Astrocyte (in vitro differentiated cells and primary cell): Measurements from ENCODE around the gene HCRTR2. TPM values are rescaled to one million over a fixed set of nuclear protein-coding genes. Genes with fewer than 3 reads are reported as not detected.
"Not testable (repeated sequence)": the region's sequence is repeated elsewhere in the genome, so short reads cannot be mapped to it uniquely, and the experiment has no call there.

ENCODE experiments used
- DNase-seq: peaks from one replicate; pipeline ENCODE4 v3.0.0-alpha.2; 2010; ENCODE audit warnings: low read depth
- FAIRE-seq: peaks from 2 replicates; lab custom pipeline; 2011; peaks lifted over from hg19 to GRCh38; lab: Jason Lieb, UNC
- H2AFZ ChIP-seq: 2 replicates; pipeline ENCODE4 v1.6.0; 2012; ENCODE audit warnings: low read depth, low read length, inconsistent platforms
- H3K27ac ChIP-seq: 2 replicates; pipeline ENCODE4 v1.5.1; 2011; ENCODE audit warnings: low read depth, low read length, inconsistent platforms
- H3K27me3 ChIP-seq: 2 replicates; pipeline ENCODE4 v1.6.0; 2011; ENCODE audit warnings: low read length, inconsistent platforms; ENCODE audit not compliant: insufficient read depth
- H3K36me3 ChIP-seq: 2 replicates; pipeline ENCODE4 v1.5.1; 2011; ENCODE audit warnings: low read length, inconsistent platforms; ENCODE audit not compliant: insufficient read depth
- H3K4me1 ChIP-seq: 2 replicates; pipeline ENCODE4 v1.5.1; 2011; ENCODE audit warnings: low read length, inconsistent platforms; ENCODE audit not compliant: insufficient read depth
- H3K4me2 ChIP-seq: 2 replicates; pipeline ENCODE4 v1.6.0; 2012; ENCODE audit warnings: low read length, inconsistent platforms
- H3K4me3 ChIP-seq: 2 replicates; pipeline ENCODE4 v1.5.1; 2011; ENCODE audit warnings: low read depth, mild to moderate bottlenecking, low read length, inconsistent platforms; ENCODE audit not compliant: insufficient read depth
- H3K79me2 ChIP-seq: 2 replicates; pipeline ENCODE4 v1.6.0; 2012; ENCODE audit warnings: mild to moderate bottlenecking, low read length, inconsistent platforms; ENCODE audit not compliant: insufficient read depth
- H3K9ac ChIP-seq: 2 replicates; pipeline ENCODE4 v1.6.0; 2012; ENCODE audit warnings: mild to moderate bottlenecking, low read length, inconsistent platforms
- H3K9me3 ChIP-seq: 2 replicates; pipeline ENCODE4 v1.5.1; 2012; ENCODE audit warnings: low read depth, mild to moderate bottlenecking, low read length, inconsistent platforms; ENCODE audit not compliant: insufficient read depth
- H4K20me1 ChIP-seq: 2 replicates; pipeline ENCODE4 v1.6.0; 2012; ENCODE audit warnings: low read length, inconsistent platforms; ENCODE audit not compliant: insufficient read depth
- H3K27ac Mint-ChIP-seq: one replicate; pipeline ENCODE4 v1.8.0; 2021; ENCODE audit warnings: mild to moderate bottlenecking, mixed read lengths; ENCODE audit not compliant: unreplicated experiment
- H3K27me3 Mint-ChIP-seq: one replicate; pipeline ENCODE4 v1.8.0; 2021; ENCODE audit warnings: low read depth, mixed read lengths; ENCODE audit not compliant: unreplicated experiment
- H3K36me3 Mint-ChIP-seq: one replicate; pipeline ENCODE4 v1.8.0; 2021; ENCODE audit warnings: low read depth, mixed read lengths; ENCODE audit not compliant: unreplicated experiment
- H3K4me1 Mint-ChIP-seq: one replicate; pipeline ENCODE4 v1.8.0; 2021; ENCODE audit warnings: low read depth, mixed read lengths; ENCODE audit not compliant: unreplicated experiment
- H3K4me3 Mint-ChIP-seq: one replicate; pipeline ENCODE4 v1.8.0; 2021; ENCODE audit warnings: mild to moderate bottlenecking, moderate library complexity, mixed read lengths; ENCODE audit not compliant: unreplicated experiment
- H3K9me3 Mint-ChIP-seq: one replicate; pipeline ENCODE4 v1.8.0; 2021; ENCODE audit warnings: mild to moderate bottlenecking, mixed read lengths; ENCODE audit not compliant: unreplicated experiment
- CTCF ChIP-seq: IDR thresholded peaks from 2 replicates; pipeline ENCODE4 v1.5.1; 2011; ENCODE audit warnings: low read depth, mild to moderate bottlenecking, inconsistent platforms, low read length, moderate library complexity; ENCODE audit not compliant: insufficient read depth
- EZH2 ChIP-seq: IDR thresholded peaks from 2 replicates; pipeline ENCODE4 v1.6.1; 2012; ENCODE audit warnings: mild to moderate bottlenecking, low read length, inconsistent platforms; ENCODE audit not compliant: insufficient read depth
- total RNA-seq: library from RNA; stranded (reverse); gene quantifications from 2 replicates; pipeline ENCODE4 v1.2.1, GENCODE V29; 2021

The HCRTR2 gene
- total RNA-seq, 1 donor from 2014 or later: 0.23 TPM

- Histone ChIP-seq H3K9me3 (no peaks in the 10 kb centered on the region), H4K20me1 (no peaks in the 10 kb centered on the region), H3K9ac (no peak overlapping the region), H3K4me2 (no peak overlapping the region), H3K36me3 (no peaks in the 10 kb centered on the region), H3K79me2 (no peaks in the 10 kb centered on the region), H3K27ac (no peak overlapping the region), H2AFZ (no peak overlapping the region), H3K4me3 (no peak overlapping the region), H3K27me3 (no peaks in the 10 kb centered on the region), H3K4me1 (no peaks in the 10 kb centered on the region)
- H3K4me1 Mint-ChIP-seq: no peaks in the 10 kb centered on the region
- no peaks in the 10 kb centered on the region for H3K36me3 Mint-ChIP-seq
- DNase-seq: no peak
- no peak overlapping the region for H3K4me3 Mint-ChIP-seq
- H3K27me3 Mint-ChIP-seq: no peaks in the 10 kb centered on the region
- no peak overlapping the region for H3K27ac Mint-ChIP-seq
- FAIRE-seq: no peak
- TF ChIP-seq EZH2: no peak
- no peak for TF ChIP-seq CTCF
- H3K9me3 Mint-ChIP-seq: no peaks in the 10 kb centered on the region
These were observed 32.7 kb upstream of the HCRTR2 start for GRCh38 chr6:55141611-55142010.

GRCh38 chr6:55142610-55143009 is 31.7 kb upstream of the HCRTR2 start:
- H4K20me1 ChIP-seq: no peaks in the 10 kb centered on the region
- no peaks in the 10 kb centered on the region for H3K9me3 ChIP-seq
- Mint-ChIP-seq H3K9me3 (no peaks in the 10 kb centered on the region), H3K4me3 (no peak overlapping the region), H3K36me3 (no peaks in the 10 kb centered on the region), H3K27me3 (no peaks in the 10 kb centered on the region), H3K4me1 (no peaks in the 10 kb centered on the region), H3K27ac (no peak overlapping the region)
- DNase-seq: no peak
- no peak for FAIRE-seq
- H3K79me2 ChIP-seq: no peaks in the 10 kb centered on the region
- no peak overlapping the region for H3K27ac ChIP-seq
- H3K36me3 ChIP-seq: no peaks in the 10 kb centered on the region
- H3K4me3 ChIP-seq: no peak overlapping the region
- no peak overlapping the region for H3K9ac ChIP-seq
- H2AFZ ChIP-seq: no peak overlapping the region
- H3K4me1 ChIP-seq: no peaks in the 10 kb centered on the region
- TF ChIP-seq CTCF (no peak), EZH2 (no peak)
- no peak overlapping the region for H3K4me2 ChIP-seq
- no peaks in the 10 kb centered on the region for H3K27me3 ChIP-seq

GRCh38 chr6:55153284-55153683 is 21.0 kb upstream of the HCRTR2 start:
- H4K20me1 ChIP-seq: no peaks in the 10 kb centered on the region
- no peaks in the 10 kb centered on the region for H3K27me3 Mint-ChIP-seq
- TF ChIP-seq CTCF: no peak
- no peak for TF ChIP-seq EZH2

GRCh38 chr6:55158784-55159183 is 15.5 kb upstream of the HCRTR2 start:
- H3K79me2 ChIP-seq, H3K36me3 ChIP-seq, H3K27ac Mint-ChIP-seq, H3K4me1 Mint-ChIP-seq, H4K20me1 ChIP-seq, H3K27me3 Mint-ChIP-seq, H3K4me2 ChIP-seq, H3K4me3 Mint-ChIP-seq, H3K9me3 Mint-ChIP-seq, H2AFZ ChIP-seq, H3K4me1 ChIP-seq, FAIRE-seq, H3K27ac ChIP-seq, DNase-seq, H3K9ac ChIP-seq, H3K27me3 ChIP-seq, H3K36me3 Mint-ChIP-seq, H3K4me3 ChIP-seq, H3K9me3 ChIP-seq: not testable (repeated sequence)

More at GRCh38 chr6:55153284-55153683, 21.0 kb upstream of the HCRTR2 start:
- no peak overlapping the region for H3K27ac Mint-ChIP-seq
- no peaks in the 10 kb centered on the region for H3K9me3 Mint-ChIP-seq
- no peak overlapping the region for H3K4me2 ChIP-seq
- H3K4me3 Mint-ChIP-seq: no peak overlapping the region
- H3K36me3 Mint-ChIP-seq: no peaks in the 10 kb centered on the region
- H3K27ac ChIP-seq: no peak overlapping the region
- no peak overlapping the region for H2AFZ ChIP-seq
- DNase-seq (no peak), FAIRE-seq (no peak)
- no peaks in the 10 kb centered on the region for H3K4me1 Mint-ChIP-seq
- H3K36me3 ChIP-seq: no peaks in the 10 kb centered on the region
- H3K9me3 ChIP-seq: no peaks in the 10 kb centered on the region
- H3K9ac ChIP-seq: no peak overlapping the region
- H3K79me2 ChIP-seq: no peaks in the 10 kb centered on the region
- no peak overlapping the region for H3K4me3 ChIP-seq
- no peaks in the 10 kb centered on the region for H3K4me1 ChIP-seq
- no peaks in the 10 kb centered on the region for H3K27me3 ChIP-seq
